ENCODE measurements around the gene RHOT2.
"Not testable (repeated sequence)": the region's sequence is repeated elsewhere in the genome, so short reads cannot be mapped to it uniquely, and the experiment has no call there.

RHOT2 gene

DNA sequence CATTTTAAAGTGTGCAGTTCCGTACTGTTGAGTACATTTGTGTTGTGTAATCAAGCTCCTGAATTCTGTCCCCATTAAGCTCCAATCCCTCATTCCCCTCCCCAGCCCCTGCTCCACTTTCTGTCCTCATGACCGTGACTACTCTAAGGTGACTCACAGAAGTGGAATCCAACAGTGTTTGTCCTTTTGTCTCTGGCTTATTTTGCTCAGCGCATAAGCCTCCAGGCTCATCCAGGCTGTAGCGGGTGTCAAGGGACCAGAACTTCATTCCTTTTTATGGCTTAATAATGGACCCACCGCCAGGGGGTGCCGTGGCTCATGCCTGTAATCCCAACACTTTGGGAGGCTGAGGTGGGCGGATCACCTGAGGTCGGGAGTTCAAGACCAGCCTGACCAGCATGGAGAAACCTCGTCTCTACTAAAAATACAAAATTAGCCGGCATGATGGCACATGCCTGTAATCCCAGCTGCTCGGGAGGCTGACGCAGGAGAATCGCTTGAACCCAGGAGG is 44.9 kb downstream of the RHOT2 start:
- not testable (repeated sequence) for DNase-seq (ENCODE audit: low read depth in 3 of 3, low spot score in 1 of 3)

DNA sequence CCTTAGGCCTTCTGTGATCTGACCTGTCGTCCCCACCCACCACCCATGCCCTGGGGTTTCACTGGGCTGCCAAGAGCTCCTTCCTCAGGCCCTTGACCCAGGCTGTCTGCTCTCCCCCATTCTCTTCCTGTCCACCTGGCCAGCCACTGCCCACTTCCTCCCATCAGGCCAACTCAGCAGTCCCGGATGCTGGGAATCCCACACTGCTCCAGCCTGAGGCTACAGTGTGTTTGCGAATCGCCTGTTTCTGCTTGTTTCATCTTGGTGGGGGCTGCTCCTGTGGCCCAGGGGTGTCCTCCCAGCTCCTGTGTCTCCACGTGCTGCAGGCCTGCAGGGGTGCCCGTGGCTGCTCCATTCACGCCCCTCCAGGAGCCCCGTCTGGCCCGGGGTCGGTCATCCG is 46.1 kb downstream of the RHOT2 start:
- no peak for DNase-seq (ENCODE audit: low read depth in 3 of 3, low spot score in 1 of 3)

DNA sequence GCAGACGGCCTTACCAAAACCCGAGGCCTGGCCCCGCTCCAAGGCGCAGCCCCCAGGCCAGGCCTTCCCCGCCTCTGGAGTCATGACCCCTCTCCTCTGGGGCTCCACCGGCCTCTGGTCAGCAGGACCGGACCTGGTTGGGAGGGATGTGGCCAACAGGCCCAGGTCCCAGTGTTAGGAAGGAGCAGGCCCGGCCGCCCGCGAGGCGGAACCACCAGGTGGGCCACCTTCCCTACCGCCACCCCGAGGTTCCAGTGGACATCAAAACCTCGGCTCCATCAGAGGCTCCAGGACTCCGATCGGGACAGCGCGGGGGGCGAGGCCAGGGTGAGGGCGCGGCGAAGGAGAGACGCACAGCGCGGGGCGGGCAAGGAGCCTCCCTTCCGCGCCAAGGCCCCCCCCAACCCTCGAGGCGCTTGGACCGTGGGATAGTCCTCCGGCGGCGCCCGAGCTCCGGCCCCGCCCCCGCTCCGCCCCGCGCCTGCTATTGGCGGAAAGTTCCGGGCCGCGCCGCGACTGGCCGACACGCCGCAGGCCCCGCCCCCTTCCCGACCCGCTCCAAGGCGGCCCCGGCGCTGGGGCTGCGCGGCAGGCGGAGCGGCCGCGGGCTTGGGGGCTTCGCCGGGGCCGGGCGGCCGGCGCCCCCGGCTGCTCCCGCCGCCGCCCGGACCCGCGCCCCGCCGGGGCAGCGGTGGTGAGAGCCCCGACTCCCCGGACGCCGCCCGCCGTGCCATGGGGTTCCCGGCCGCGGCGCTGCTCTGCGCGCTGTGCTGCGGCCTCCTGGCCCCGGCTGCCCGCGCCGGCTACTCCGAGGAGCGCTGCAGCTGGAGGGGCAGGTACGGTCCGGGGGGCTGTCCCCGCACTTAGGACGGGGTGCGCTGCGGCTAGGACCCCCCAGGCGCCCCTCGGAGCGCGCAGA is 46.9 kb downstream of the RHOT2 start, which contains the start of gene METRN:
TSS of gene METRN (plus strand) at position 561 of the 919 bp plus-strand sequence. CDS start at position 733, 172 bp downstream.
- peak; percentile 74 to 88 (median 75) for DNase-seq (ENCODE audit: low read depth in 3 of 3, low spot score in 1 of 3)

DNA sequence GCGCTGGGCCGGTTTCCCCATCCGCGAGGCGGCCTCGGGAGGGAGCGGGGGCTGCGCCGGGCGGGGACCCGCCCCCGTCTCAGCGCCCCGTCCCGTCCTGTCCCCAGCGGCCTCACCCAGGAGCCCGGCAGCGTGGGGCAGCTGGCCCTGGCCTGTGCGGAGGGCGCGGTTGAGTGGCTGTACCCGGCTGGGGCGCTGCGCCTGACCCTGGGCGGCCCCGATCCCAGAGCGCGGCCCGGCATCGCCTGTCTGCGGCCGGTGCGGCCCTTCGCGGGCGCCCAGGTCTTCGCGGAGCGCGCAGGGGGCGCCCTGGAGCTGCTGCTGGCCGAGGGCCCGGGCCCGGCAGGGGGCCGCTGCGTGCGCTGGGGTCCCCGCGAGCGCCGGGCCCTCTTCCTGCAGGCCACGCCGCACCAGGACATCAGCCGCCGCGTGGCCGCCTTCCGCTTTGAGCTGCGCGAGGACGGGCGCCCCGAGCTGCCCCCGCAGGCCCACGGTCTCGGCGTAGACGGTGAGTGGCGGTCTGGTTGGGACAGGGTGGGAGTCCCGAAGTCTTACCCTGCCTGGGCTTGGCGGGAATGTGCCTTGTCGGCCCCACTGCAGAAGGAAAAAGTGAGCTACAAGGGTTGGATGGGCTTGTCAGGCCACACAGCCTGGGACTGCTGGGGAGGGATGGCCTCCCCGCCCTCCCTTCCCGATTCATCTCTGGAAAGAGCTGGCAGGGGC is 47.7 kb downstream of the RHOT2 start:
- no peak for DNase-seq (ENCODE audit: low read depth in 3 of 3, low spot score in 1 of 3)

DNA sequence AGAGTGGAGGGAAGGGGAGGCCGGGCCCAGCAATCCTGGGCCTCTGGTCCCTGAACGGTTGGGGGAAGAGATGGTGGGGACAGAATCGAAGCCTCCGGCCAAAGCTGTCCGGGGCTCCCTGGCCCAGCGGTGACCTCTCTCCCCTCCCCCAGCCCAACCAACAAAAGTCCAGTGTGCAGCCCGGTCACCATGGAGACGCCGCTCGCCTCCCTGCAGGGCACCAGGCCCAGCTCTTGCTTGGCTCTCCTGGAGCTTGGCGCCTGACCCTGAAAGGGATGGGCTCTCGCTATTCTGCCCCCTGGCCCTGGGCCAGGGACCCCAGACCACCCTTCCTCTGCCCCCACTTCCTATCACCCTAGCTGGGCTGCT is 48.3 kb downstream of the RHOT2 start:
- DNase-seq (ENCODE audit: low read depth in 3 of 3, low spot score in 1 of 3), result no peak

DNA sequence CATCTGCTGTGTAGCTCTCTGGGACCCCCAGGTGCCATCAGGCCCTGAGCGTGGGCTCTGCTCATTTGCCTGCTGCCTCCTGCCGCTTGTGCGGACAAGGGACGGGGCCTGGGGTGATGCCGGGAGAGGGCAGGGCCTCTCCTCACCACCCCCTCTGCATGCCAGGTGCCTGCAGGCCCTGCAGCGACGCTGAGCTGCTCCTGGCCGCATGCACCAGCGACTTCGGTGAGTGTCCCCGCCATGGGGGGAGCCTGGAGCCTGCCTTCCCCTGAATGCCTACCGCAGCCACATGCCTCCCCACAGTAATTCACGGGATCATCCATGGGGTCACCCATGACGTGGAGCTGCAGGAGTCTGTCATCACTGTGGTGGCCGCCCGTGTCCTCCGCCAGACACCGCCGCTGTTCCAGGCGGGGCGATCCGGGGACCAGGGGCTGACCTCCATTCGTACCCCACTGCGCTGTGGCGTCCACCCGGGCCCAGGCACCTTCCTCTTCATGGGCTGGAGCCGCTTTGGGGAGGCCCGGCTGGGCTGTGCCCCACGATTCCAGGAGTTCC is 48.9 kb downstream of the RHOT2 start:
- no peak for DNase-seq (ENCODE audit: low read depth in 3 of 3, low spot score in 1 of 3)

DNA sequence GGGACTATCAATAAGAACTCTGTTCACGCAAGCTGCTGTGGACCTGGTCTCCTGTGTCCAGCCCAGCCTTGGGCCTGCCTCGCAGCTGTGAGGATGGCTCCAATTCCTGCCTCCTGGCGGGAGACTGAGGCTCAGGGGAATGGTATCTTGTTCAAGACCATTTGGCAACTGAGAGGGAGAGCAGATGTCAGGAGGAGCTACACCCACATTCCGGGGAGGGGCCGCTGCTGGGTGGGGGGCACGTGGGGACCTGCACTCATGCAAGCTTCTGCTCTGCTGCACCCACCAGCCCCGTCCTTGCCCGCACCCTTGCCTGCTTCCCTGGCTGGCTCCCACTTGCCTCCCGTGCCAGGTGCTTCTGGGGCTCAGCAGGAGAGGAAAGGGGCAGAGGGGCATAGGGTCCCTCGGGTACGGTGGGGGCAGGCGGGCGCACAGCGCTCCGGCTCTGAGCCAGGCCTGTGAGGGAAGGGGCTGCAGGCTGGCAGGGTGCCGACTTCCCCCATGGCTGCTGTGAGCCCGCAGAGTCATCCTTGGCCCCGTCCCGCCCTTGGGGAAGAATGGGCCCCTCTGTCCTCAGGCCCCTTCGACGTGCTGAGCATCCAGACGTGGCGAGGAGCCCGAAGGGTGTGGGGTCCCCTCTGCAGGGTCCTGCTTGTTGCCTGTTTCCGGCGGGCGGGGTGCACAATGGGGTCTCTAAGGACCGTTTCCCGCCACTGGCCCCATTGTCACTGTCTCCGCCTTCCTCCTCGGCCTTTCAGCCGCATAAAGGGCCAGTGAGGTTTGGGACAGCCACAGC is 49.7 kb downstream of the RHOT2 start:
- no peak for DNase-seq (ENCODE audit: low read depth in 3 of 3, low spot score in 1 of 3)

DNA sequence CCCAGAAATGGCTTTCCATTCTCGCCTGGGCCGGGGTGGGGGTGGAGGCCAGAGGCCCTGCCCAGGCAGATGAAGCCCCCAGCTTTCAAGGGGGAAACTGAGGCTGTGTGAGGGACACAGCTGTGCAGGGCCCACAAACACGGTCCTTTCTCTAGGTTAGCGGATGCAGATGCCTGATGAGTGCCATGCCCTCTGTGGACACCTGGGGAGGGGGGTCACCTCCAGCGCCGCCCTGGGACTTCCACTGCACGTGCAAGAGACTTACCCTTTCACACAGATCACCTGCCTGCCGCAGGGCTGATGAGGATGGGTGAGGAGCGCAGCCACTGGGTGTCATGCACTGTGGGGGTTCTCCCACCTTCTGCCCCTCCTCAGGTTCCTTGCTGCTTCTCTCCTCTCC is 50.5 kb downstream of the RHOT2 start:
- no peak for DNase-seq (ENCODE audit: low read depth in 3 of 3, low spot score in 1 of 3)

DNA sequence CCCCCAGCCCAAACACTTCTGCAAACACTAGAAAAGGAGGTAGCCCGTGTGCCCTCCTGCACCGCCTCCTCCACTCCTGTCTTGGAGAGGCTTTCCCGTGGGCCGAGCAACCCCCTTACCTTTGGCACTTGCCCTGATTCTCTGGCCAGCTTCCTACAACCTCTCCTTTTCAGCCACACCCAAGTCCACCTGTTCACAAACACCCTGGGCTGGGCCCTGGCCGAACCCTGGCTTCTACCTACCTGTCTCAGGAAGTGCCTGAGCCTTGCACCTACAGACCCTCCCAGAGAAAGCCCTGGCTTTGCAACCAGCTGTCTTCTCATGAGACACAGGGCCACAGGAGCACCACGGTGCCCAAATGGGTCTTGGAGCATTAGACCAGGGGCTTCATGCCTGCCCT is 51.0 kb downstream of the RHOT2 start:
- no peak for DNase-seq (ENCODE audit: low read depth in 3 of 3, low spot score in 1 of 3)

DNA sequence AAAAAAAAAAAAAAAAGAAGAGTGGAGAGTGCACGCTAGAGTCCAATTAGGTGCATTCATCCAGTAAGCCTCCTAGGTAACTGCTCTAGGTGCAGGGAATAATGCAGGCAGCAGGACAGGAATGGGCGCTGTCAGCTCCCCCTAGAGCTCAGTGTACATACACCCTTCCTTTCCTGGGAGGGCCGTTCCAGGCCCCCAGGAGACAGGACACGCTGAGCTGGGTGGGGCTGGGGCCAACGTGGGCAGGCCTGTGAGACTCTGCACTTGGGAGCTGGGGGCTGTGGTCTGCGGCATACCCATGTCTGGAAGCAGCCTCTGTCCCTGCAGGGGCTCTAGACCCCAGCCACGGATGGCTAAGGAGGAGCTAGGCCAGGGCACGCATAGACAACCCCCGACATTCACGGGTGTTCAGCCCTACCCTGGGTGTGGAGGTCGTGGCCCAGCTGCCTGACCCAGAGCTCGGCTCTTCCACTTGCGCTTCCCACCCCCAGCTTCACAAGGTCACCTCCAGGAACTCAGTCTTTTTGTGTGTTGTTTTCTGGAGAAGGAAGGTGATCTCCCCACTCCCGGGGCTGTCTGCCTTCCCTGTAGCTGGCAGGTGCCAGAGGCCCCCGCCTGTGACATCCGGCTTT is 52.0 kb downstream of the RHOT2 start:
- DNase-seq (ENCODE audit: low read depth in 3 of 3, low spot score in 1 of 3), result no peak

DNA sequence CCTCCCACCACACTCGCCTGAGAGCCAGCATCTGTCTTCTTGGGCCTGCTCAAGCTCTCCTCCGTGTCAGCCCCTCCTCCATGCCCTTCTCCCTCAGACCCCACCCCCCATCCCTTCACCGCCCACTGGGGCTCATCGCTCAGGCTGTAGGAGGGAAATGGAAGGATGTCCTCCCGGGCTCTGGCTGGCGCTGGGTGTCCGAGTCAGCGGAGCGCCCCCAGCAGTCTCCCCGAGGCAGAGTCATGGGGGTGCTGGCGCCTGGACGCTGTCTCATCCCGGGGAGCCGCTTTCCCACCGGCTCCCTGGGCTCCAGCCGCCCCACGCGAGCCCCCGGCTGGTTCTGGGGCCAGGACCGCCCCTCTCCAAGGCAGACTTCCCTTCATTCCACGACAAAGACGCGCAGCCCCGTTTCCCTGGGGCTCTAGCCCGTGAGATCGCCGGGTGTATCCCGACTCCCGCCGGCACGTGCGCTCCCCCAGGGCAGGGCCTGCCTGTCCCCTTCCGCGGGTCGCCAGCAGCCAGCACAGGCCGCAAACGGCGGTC is 52.6 kb downstream of the RHOT2 start:
- DNase-seq (ENCODE audit: low read depth in 3 of 3, low spot score in 1 of 3), result no peak

DNA sequence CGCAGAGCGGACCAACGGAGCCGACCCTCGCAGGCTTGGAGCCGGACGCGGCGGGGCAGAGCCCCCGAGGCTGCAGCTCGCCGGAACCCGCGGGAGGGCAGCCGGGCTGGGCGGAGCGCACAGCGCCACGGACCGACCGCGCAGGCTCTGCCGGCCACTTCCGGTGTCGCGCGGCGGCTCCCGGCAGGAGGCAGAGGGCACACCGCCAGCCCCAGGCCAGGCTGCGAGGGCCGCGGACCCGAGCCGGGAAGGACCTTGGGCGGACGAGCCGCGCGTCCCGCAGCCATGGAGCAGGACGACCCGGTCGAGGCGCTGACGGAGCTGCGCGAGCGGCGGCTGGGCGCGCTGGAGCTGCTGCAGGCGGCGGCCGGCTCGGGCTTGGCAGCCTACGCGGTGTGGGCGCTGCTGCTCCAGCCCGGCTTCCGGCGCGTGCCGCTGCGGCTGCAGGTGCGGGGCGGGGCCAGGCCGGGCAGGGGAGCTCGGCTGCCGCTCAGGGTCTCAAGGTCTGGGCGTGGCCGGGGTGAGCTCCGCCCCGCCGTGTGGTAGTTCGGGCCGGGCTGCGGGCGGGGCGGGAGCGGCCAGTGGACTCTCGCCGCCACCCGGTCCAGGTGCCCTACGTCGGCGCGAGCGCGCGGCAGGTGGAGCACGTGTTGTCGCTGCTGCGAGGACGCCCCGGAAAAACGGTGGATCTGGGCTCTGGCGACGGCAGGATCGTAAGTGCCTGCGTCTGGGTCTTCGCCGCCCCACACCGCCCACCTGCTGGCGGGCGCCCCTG is 53.2 kb downstream of the RHOT2 start, which contains the start of gene ANTKMT:
TSS of gene ANTKMT (plus strand) at position 157 of the 775 bp plus-strand sequence. CDS start at position 286, 129 bp downstream.
- DNase-seq (ENCODE audit: low read depth in 3 of 3, low spot score in 1 of 3), result peak in 2 of 3 donors; percentile 35 to 57

DNA sequence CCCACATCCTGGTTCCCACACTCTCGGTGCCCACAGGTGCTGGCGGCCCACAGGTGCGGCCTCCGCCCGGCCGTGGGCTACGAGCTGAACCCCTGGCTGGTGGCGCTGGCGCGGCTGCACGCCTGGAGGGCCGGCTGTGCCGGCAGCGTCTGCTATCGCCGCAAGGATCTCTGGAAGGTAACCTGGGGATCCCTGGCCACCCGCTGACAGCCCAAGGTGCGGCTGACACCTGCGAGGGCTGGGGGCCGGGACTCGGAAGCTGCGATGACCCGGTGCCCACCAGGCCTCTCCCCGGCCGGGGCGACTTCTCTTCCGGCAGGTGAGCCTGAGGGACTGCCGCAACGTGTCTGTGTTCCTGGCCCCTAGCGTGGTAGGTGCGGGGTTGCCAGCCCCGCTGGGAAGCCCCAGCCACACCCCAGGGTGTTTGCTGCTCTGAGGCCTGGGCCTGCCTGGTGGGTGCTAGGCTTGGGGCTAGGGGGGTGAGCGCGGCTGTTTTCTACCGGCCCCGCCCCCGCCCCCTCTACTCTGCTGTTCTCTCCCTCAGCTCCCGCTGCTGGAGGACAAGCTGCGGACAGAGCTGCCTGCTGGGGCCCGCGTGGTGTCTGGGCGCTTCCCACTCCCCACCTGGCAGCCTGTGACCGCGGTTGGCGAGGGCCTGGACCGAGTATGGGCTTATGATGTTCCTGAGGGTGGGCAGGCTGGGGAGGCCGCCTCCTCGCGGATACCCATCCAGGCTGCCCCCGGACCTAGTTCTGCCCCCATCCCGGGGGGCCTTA is 54.0 kb downstream of the RHOT2 start:
- DNase-seq (ENCODE audit: low read depth in 3 of 3, low spot score in 1 of 3), result no peak

DNA sequence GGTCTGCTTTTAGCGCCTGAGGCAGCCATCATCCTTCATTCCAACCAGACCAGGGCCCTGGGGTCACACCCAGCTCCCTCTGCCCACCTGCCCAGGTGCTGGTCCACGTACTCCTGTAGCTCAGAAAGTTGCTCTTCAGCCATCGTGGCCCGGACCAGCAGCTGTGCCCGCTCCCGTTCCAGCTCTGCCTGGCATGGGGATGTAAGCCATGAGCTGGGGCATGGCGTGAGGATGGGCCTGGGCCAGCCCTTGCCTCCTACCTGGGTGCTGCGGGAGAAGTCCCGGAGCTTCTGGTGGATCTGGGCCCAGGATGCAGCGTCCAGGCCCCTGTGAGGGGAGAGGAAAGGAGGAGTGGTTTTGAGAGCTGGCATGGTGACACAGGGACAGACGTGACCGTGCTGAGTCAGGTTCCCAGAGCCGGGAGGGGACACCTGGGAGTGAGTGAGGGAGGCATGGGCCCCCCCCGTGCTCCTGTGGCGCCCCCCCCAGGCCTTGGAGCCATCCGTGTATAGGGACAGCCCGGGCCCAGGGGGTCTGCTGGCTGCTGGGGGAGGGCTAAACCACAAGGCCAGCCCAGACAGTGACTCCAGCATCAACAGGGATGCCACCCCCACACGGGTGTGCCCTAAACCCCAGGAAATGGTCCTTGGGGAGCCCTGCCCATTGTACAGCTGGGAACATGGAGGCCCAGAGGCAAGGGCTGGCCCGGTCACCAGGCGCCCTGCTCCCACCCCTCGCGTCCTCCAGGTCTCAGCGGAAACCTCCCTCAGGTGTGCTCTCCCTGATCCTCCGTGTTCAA is 55.1 kb downstream of the RHOT2 start:
- DNase-seq (ENCODE audit: low read depth in 3 of 3, low spot score in 1 of 3), result no peak

DNA sequence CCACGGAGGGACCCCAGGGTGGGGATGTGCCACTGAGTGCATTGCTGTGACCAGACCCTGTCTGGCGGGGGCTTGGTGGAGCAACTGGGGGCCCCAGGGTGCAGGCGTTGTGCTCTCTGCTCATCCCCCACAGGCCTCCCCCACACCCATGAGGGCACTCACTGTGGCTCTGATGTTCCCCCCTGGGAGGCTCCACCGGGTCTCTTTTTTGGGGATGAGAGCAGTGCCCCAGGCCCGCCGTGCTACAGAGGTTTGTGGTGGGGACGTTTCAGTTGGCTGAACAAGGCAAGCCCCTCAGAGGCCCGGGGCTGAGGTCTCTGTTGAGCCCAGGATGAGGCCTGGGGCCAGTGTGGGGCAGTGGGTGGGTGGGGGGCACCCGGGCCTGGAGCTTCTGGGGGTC is 55.8 kb downstream of the RHOT2 start:
- no peak for DNase-seq (ENCODE audit: low read depth in 3 of 3, low spot score in 1 of 3)
